Esophagus squamous epithelium (tissue), 5 donors: ENCODE data around the gene SEBOX. TPM values are rescaled to one million over a fixed set of nuclear protein-coding genes. Genes with fewer than 3 reads are reported as not detected.
"Not testable (repeated sequence)": the region's sequence is repeated elsewhere in the genome, so short reads cannot be mapped to it uniquely, and the experiment has no call there.

Experiments
- DNase-seq: peaks from one replicate; lab custom pipeline; 2025; lab: John Stamatoyannopoulos, UW
- H3K27ac ChIP-seq, 4 donors: fragments of 200-600 bp; sonication (generic); one replicate each; pipeline ENCODE4 v1.5.1; 2016 to 2019; ENCODE audit warnings: mild to moderate bottlenecking in 1 of 4
- H3K27me3 ChIP-seq, 4 donors: fragments of 200-600 bp; sonication (generic); 1 replicate in 3 of 4; 2 replicates in 1 of 4; pipeline versions ENCODE4 v1.5.1 to v1.6.0; 2017 to 2021; ENCODE audit warnings: antibody characterized with exemption in 1 of 4
- H3K36me3 ChIP-seq, 3 donors: fragments of 200-600 bp; sonication (generic); one replicate each; pipeline ENCODE4 v1.5.1; 2016 to 2019
- H3K4me1 ChIP-seq, 3 donors: fragments of 200-600 bp; sonication (generic); one replicate each; pipeline ENCODE4 v1.5.1; 2017 to 2019
- H3K4me3 ChIP-seq, 4 donors: fragments of 200-600 bp; sonication (generic); 1 replicate in 3 of 4; 2 replicates in 1 of 4; pipeline ENCODE4 v1.5.1; 2016 to 2019; ENCODE audit warnings: mild to moderate bottlenecking in 2 of 4, moderate library complexity in 1 of 4
- H3K9me3 ChIP-seq, 3 donors: fragments of 200-600 bp; sonication (generic); one replicate each; pipeline ENCODE4 v1.5.1; 2016 to 2019
- POLR2A ChIP-seq, 4 donors: fragments of 450-650 bp; IDR thresholded peaks; one replicate each; pipeline ENCODE4 v1.6.1; 2017; ENCODE audit warnings: antibody characterized with exemption in 4 of 4, mild to moderate bottlenecking in 4 of 4, moderate library complexity in 3 of 4
- WGBS, 2 donors: methylation state at CpG; one replicate each; pipeline ENCODE4 v1.1.5; 2018; 5-methylcytosine and 5-hydroxymethylcytosine counted together
- intact Hi-C: fragments of 100-400 bp; cut with DNase I; formaldehyde crosslinking; loops from one replicate; pipeline ENCODE4 v1.15.0; 2022
- total RNA-seq, 4 donors: library from RNA; depleted of rRNA; stranded (reverse); fragments of >200 nt; gene quantifications; one replicate each; pipeline ENCODE4 v1.1.0, GENCODE V29; 2016
- TF ChIP-seq, protein P1 (sequence below), 6 experiments: fragments of 450-650 bp in 4 of 6; fragments of 200-600 bp in 2 of 6; sonication (generic) in 2 of 6; IDR thresholded peaks; one replicate each; pipeline ENCODE4 v1.5.1; 2016 to 2019; ENCODE audit warnings: antibody characterized with exemption in 6 of 6, mild to moderate bottlenecking in 4 of 6, moderate library complexity in 4 of 6
- donor health status: DM: yes; HTN: yes; CAD: no.

SEBOX gene
- total RNA-seq, 4 donors from 2014 or later: not detected

DNA sequence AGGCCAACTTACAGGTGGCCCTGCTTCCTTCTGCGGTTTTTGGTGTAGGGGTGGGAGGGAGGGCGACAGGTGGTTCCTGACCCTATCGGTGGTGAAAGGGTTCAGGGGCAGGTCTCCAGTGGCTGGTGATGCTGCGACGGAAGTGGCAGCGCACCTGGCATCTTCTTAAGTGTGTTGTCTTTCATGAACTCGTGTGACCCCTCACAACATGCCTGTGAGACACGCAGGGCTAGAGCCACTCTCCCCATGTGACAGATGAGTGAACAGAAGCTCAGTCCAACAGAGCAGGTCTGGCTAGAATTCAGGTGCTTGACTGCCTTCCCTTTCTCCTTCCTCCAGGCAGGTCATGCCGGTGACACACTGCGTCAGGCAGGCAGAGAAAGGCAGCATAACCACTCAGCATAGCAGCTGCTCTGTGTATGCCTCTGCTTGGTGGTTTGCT, 21.5 kb downstream of the SEBOX start:
- H3K4me1 ChIP-seq: peaks cover 5 to 47% (median 23%) of the 10 kb centered on the region in 3 donors
- 73 to 74% methylated on average over 4 to 8 of the region's 10 CpGs for WGBS, 2 donors

DNA sequence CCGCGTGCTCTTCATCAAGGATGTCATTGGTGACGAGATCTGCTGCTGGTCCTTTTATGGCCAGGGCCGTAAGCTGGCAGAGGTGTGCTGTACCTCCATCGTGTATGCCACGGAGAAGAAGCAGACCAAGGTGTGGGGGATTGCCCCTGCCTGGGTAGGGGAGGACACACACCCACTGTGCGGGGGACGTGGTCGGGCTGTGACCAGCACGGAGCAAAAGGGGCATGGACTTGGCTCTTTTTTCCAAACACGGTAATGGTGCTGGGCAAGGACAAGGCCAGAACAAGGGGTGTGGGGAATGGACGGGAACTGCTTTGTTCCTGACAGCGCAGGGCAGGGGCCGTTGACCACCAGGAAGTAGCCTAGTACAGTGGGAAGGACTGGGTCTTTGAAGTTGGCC, 22.7 kb downstream of the SEBOX start:
- DNase-seq: no peak
- Histone ChIP-seq H3K27ac (no peak overlapping the region), H3K36me3 (peaks cover 30 to 79% (median 64%) of the 10 kb centered on the region in 3 donors), H3K27me3 (no peaks in the 10 kb centered on the region), H3K4me3 (no peak overlapping the region), H3K9me3 (no peaks in the 10 kb centered on the region), H3K4me1 (peaks cover 7 to 51% (median 29%) of the 10 kb centered on the region in 3 donors)
- intact Hi-C loops: no loop called here
- no peak for TF ChIP-seq POLR2A (IDR thresholded peaks at IDR 0.05)
- TF ChIP-seq, protein P1, sequence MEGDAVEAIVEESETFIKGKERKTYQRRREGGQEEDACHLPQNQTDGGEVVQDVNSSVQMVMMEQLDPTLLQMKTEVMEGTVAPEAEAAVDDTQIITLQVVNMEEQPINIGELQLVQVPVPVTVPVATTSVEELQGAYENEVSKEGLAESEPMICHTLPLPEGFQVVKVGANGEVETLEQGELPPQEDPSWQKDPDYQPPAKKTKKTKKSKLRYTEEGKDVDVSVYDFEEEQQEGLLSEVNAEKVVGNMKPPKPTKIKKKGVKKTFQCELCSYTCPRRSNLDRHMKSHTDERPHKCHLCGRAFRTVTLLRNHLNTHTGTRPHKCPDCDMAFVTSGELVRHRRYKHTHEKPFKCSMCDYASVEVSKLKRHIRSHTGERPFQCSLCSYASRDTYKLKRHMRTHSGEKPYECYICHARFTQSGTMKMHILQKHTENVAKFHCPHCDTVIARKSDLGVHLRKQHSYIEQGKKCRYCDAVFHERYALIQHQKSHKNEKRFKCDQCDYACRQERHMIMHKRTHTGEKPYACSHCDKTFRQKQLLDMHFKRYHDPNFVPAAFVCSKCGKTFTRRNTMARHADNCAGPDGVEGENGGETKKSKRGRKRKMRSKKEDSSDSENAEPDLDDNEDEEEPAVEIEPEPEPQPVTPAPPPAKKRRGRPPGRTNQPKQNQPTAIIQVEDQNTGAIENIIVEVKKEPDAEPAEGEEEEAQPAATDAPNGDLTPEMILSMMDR (IDR thresholded peaks at IDR 0.05): no peak
- 85 to 92% methylated on average over 4 to 14 of the region's 14 CpGs for whole genome bisulfite sequencing, 2 donors

More for the DNA sequence above, 21.5 kb downstream of the SEBOX start:
- Histone ChIP-seq H3K4me3 (no peak overlapping the region), H3K9me3 (no peaks in the 10 kb centered on the region), H3K36me3 (peaks cover 40 to 91% (median 76%) of the 10 kb centered on the region in 3 donors), H3K27me3 (no peaks in the 10 kb centered on the region), H3K27ac (no peak overlapping the region)
- TF ChIP-seq POLR2A (IDR thresholded peaks at IDR 0.05): no peak
- TF ChIP-seq, protein P1 (IDR thresholded peaks at IDR 0.05): no peak
- intact Hi-C loops: no loop called here
- no peak for DNase-seq

DNA sequence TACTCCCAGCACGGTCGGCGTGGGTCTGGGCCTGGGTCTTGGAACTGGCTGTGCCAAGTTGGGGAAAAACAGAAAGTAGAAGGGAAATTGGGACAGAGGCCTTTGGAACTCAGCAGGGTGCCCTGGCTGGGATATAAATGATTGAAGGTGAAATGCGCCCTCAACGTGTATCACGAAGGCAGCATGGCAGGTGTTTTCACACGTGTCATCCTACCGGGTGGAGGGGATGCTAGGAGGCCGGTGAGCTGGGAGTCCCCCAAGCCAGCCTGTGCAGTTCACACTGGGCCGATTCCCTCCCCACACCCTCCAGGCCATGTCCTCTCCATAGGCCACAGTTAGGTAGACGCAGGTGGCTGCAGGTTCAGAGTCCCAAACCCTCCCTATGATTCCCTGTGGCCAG, 23.5 kb downstream of the SEBOX start:
- no peak for DNase-seq
- peaks cover 13 to 51% (median 29%) of the 10 kb centered on the region in 3 donors for H3K4me1 ChIP-seq
- no peaks in the 10 kb centered on the region for H3K9me3 ChIP-seq
- WGBS, 2 donors: 91 to 92% methylated on average over 4 to 10 of the region's 11 CpGs
- no peaks in the 10 kb centered on the region for H3K27me3 ChIP-seq
- no peak for TF ChIP-seq POLR2A (IDR thresholded peaks at IDR 0.05)
- TF ChIP-seq, protein P1 (IDR thresholded peaks at IDR 0.05): no peak
- no peak overlapping the region for H3K4me3 ChIP-seq
- no peak overlapping the region for H3K27ac ChIP-seq
- intact Hi-C loops: no loop called here
- peaks cover 28 to 71% (median 58%) of the 10 kb centered on the region in 3 donors for H3K36me3 ChIP-seq

DNA sequence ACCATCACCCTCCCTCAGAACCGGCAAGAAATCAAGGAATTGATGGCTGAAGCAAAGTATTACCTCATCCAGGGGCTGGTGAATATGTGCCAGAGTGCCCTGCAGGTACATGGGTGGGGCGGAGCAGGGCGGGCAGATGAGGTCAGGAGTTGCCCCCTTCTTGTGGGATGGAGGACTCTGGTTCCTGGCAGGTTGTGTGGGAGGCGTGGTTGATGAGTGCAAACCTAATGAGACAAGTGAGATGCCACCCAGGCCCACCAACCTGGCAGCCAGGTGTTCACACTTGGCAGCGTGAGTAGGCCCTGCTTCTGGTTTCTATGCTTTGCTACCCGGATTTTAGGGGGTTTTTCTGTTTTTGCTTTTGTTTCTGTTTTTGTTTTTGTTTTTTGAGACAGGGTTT, 24.6 kb downstream of the SEBOX start:
- DNase-seq: no peak
- Histone ChIP-seq H3K27me3 (no peaks in the 10 kb centered on the region), H3K27ac (no peak overlapping the region), H3K4me3 (no peak overlapping the region), H3K36me3 (peaks cover 28 to 60% (median 49%) of the 10 kb centered on the region in 3 donors), H3K9me3 (no peaks in the 10 kb centered on the region), H3K4me1 (peaks cover 19 to 54% (median 29%) of the 10 kb centered on the region in 3 donors)
- intact Hi-C loops: no loop called here
- no peak for TF ChIP-seq POLR2A (IDR thresholded peaks at IDR 0.05)
- TF ChIP-seq, protein P1 (IDR thresholded peaks at IDR 0.05): no peak
- 72 to 78% methylated on average over 5 to 6 of the region's 6 CpGs for WGBS, 2 donors

DNA sequence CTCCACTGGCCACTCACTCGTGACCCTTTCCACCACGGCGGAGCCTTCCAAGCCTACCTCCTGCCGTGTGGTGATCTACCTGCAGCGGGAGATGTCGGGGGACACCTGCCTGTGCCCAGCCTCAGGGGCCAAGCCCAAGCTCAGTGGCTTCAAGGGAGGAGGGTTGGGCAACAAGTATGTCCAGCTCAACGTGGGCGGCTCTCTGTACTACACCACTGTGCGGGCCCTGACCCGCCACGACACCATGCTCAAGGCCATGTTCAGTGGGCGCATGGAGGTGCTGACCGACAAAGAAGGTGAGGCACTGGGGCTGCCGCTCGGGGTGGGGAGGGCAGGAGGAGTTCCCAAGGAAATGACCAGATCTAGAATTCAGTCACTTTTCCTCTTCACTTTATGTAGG, 25.6 kb downstream of the SEBOX start:
- intact Hi-C loops: no loop called here
- H3K9me3 ChIP-seq: no peaks in the 10 kb centered on the region
- TF ChIP-seq, protein P1 (IDR thresholded peaks at IDR 0.05): no peak
- TF ChIP-seq POLR2A (IDR thresholded peaks at IDR 0.05): no peak
- no peaks in the 10 kb centered on the region for H3K27me3 ChIP-seq
- peaks cover 24 to 59% (median 34%) of the 10 kb centered on the region in 3 donors for H3K4me1 ChIP-seq
- 70 to 77% methylated on average over 12 of the region's 15 CpGs for WGBS, 2 donors
- H3K4me3 ChIP-seq: peak overlapping the region in 1 of 4 donors; percentile 7
- DNase-seq: no peak
- H3K27ac ChIP-seq: peak overlapping the region in 3 of 4 donors; percentile 49 to 99 (median 62)
- H3K36me3 ChIP-seq: peaks cover 26 to 50% (median 40%) of the 10 kb centered on the region in 3 donors

GRCh38 chr17:28338769-28339212, 26.2 kb downstream of the SEBOX start:
- DNase-seq, H3K27me3 ChIP-seq, H3K9me3 ChIP-seq, intact Hi-C loops: not testable (repeated sequence)
- Histone ChIP-seq H3K36me3 (peaks cover 23 to 44% (median 34%) of the 10 kb centered on the region in 3 donors), H3K27ac (peak overlapping the region; percentile 49 to 99 (median 68)), H3K4me1 (peaks cover 27 to 65% (median 41%) of the 10 kb centered on the region in 3 donors), H3K4me3 (peak overlapping the region in 1 of 4 donors; percentile 6)
- 24 to 65% methylated on average over 2 to 8 of the region's 8 CpGs for WGBS, 2 donors
